ENCODE measurements around the gene NOXA1. TPM values are rescaled to one million over a fixed set of nuclear protein-coding genes. Genes with fewer than 3 reads are reported as not detected.

NOXA1 gene
- total RNA-seq, 2 experiments from 2014 or later, result 0.66 to 0.76 TPM

DNA sequence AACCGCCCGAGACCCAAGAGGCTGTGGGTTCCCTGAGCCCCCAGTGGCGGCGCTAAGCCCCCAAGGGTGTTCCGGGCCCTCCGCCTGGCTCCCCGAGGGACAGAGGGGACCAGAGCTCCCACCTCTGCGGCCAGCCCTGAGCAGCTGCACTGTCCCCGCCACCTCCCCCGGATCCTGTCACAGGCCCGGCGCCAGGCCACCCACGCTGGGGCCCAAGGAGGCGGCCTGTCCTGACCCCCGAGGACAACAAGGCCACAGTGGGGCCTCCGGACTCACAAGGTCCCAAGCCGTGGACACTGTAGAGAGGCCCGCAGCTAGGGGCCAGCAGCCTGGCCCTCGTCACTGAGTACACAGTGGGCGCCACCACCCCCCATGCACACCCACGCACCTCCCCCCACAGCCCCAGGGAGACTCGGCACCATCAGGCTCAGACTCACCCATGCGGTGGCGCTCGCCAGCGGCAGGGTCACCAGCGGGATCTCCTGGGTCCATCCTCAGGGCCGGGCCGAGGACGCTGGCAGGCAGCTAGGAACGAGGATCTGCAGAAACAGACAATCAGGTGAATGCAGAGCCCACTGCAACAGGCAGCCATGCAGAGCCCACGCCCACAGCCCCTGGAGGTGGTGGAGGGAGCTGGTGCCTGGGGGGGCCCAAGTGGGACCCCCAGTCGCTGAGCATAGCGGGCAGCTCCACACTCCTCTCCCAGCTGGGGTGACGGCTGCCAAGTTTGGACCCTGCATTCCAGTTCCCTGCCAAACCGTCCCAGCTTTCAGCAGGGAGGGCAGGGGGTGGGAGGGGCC lies 28.1 kb upstream of the NOXA1 start:
- H3K4me1 Mint-ChIP-seq, result peaks cover 16% of the 10 kb centered on the region
- H3K27me3 Mint-ChIP-seq, result no peaks in the 10 kb centered on the region
- no peak overlapping the region for H3K4me3 Mint-ChIP-seq
- DNase-seq, result no peak
- peaks cover under 1% of the 10 kb centered on the region for H3K36me3 Mint-ChIP-seq
- H3K27ac Mint-ChIP-seq, result no peak overlapping the region
- H3K9me3 Mint-ChIP-seq, result no peaks in the 10 kb centered on the region

GRCh38 chr9:137395666-137396010 lies 27.6 kb upstream of the NOXA1 start:
- Mint-ChIP-seq H3K4me3 (no peak overlapping the region), H3K27ac (no peak overlapping the region), H3K36me3 (peaks cover 3% of the 10 kb centered on the region), H3K4me1 (peaks cover 16% of the 10 kb centered on the region), H3K27me3 (no peaks in the 10 kb centered on the region), H3K9me3 (no peaks in the 10 kb centered on the region)
- DNase-seq, result no peak

GRCh38 chr9:137396227-137396626 lies 27.0 kb upstream of the NOXA1 start:
- Mint-ChIP-seq H3K4me1 (peaks cover 16% of the 10 kb centered on the region), H3K4me3 (no peak overlapping the region), H3K9me3 (no peaks in the 10 kb centered on the region), H3K36me3 (peaks cover 3% of the 10 kb centered on the region), H3K27me3 (no peaks in the 10 kb centered on the region), H3K27ac (no peak overlapping the region)
- no peak for DNase-seq

GRCh38 chr9:137396634-137397367 lies 26.4 kb upstream of the NOXA1 start:
- DNase-seq, result no peak
- peak overlapping the region; percentile 74 for H3K27ac Mint-ChIP-seq
- H3K9me3 Mint-ChIP-seq, result no peaks in the 10 kb centered on the region
- H3K27me3 Mint-ChIP-seq, result no peaks in the 10 kb centered on the region
- H3K36me3 Mint-ChIP-seq, result peaks cover 3% of the 10 kb centered on the region
- no peak overlapping the region for H3K4me3 Mint-ChIP-seq
- peaks cover 16% of the 10 kb centered on the region for H3K4me1 Mint-ChIP-seq

DNA sequence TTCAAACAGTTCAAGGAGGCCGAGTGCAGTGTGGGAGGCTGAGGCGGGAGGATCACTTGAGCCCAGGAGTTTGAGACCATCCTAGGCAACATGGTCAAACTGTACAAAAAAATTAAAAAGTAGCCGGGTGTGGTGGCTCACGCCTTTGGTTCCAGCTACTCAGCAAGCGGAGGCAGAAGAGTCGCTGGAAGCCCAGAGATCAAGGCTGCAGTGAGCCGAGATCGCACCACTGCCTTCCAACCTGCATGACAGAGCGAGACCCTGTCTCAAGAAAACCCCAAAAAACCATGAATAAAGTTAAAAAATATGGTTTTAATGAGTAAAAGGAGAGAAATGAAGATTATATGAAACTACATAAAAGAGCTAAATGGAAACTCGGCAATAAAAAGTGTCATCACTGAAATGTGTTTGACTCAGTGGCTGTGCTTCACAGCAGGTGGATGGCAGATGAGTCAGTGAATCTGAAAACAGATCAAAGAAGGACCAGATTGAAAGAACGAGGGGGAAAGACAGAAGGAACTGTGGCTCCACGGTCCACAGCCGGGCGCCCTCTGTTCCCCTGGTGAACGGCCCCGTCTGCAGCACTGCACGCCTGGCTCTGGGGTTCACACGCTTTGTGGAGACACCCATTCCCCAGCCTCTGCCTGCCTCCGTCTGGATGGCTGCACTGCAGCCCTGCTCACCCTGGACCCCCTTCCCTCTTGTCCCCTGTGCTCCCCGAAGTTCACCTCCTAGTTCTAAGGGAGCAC lies 25.3 kb upstream of the NOXA1 start:
- no peaks in the 10 kb centered on the region for H3K27me3 Mint-ChIP-seq
- H3K4me3 Mint-ChIP-seq, result no peak overlapping the region
- peak; percentile 49 for DNase-seq
- peak overlapping the region; percentile 74 for H3K27ac Mint-ChIP-seq
- peaks cover 16% of the 10 kb centered on the region for H3K4me1 Mint-ChIP-seq
- H3K36me3 Mint-ChIP-seq, result peaks cover 9% of the 10 kb centered on the region
- no peaks in the 10 kb centered on the region for H3K9me3 Mint-ChIP-seq

- peaks cover 9% of the 10 kb centered on the region for H3K36me3 Mint-ChIP-seq
- peaks cover 16% of the 10 kb centered on the region for H3K4me1 Mint-ChIP-seq
- no peaks in the 10 kb centered on the region for H3K9me3 Mint-ChIP-seq
- no peaks in the 10 kb centered on the region for H3K27me3 Mint-ChIP-seq
- H3K4me3 Mint-ChIP-seq, result no peak overlapping the region
- H3K27ac Mint-ChIP-seq, result no peak overlapping the region
- DNase-seq, result no peak
Measured at GRCh38 chr9:137398561-137399468, 24.4 kb upstream of the NOXA1 start.

DNA sequence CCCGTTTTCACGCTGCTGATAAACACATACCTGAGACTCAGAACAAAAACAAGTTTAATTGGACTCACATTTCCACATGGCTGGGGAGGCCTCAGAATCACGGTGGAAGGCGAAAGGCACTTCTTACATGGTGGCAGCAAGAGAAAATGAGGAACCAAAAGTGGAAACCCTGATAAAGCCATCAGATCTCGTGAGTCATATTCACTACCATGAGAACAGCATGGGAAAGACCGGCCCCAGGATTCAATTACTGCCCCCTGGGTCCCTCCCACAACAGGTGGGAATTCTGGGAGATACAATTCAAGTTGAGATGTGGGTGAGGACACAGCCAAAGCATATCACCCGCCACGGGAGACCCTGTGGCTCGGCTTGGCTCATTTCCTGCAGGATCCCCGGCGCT lies 20.4 kb upstream of the NOXA1 start:
- peaks cover 9% of the 10 kb centered on the region for H3K36me3 Mint-ChIP-seq
- no peaks in the 10 kb centered on the region for H3K9me3 Mint-ChIP-seq
- DNase-seq, result no peak

DNA sequence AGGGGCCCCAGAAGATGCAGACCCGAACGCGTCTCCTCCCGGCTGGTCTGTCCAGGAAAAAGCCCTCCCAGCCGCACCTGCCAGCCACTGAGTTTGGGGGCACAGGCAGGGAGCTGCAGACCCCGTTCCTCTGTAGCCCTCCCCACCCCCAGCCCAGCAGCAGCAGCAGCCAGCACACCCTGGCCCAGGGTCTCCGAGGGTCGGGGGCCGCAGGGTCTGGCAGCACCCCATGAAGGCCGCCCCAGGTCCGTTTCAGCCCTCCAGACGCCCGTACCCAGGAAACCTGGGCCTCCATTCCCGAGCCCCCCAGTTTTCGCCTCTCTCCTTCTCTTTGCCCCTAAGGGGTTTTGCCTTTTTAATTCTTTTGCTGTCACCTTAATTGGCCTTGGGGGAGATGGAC lies 19.9 kb upstream of the NOXA1 start:
- Mint-ChIP-seq H3K4me3 (no peak overlapping the region), H3K4me1 (peaks cover 3% of the 10 kb centered on the region), H3K27me3 (peaks cover 6% of the 10 kb centered on the region), H3K27ac (no peak overlapping the region), H3K36me3 (peaks cover 9% of the 10 kb centered on the region), H3K9me3 (no peaks in the 10 kb centered on the region)
- no peak for DNase-seq

More for the DNA sequence above, 20.4 kb upstream of the NOXA1 start:
- peaks cover 8% of the 10 kb centered on the region for H3K4me1 Mint-ChIP-seq
- H3K27me3 Mint-ChIP-seq, result peaks cover 6% of the 10 kb centered on the region
- H3K4me3 Mint-ChIP-seq, result no peak overlapping the region
- H3K27ac Mint-ChIP-seq, result no peak overlapping the region

DNA sequence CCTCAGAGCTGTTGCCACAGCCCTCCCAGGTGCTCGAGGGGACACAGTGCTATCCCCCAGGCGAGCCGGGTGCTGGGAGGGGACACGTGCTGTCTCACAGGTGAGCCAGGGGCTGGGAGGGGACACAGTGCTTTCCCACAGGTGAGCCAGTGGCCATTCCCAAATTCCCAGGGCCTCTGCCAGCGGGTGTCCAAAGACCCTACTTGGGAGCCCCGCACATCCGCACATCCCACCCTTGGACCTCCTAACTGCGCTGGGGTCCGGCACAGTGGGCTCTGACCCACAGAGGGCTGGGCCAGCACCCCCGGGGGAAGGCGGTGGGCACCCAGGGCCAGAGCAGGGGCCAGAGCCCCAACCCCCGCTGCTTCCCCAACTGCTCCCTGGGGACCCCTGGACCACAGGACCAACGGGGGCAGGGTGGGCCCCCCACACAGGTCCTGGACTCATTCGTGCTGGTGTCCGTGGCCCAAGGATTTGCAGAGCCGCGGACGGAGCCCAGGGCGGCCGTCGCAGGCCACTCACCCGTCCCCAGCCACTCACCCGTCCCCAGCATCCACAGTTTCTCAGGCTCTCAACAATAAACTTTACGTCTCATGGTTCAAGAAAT lies 18.1 kb upstream of the NOXA1 start:
- no peaks in the 10 kb centered on the region for H3K9me3 Mint-ChIP-seq
- peaks cover 8% of the 10 kb centered on the region for H3K36me3 Mint-ChIP-seq
- H3K27me3 Mint-ChIP-seq, result peaks cover 6% of the 10 kb centered on the region
- no peak overlapping the region for H3K27ac Mint-ChIP-seq
- H3K4me1 Mint-ChIP-seq, result no peaks in the 10 kb centered on the region
- no peak for DNase-seq
- H3K4me3 Mint-ChIP-seq, result no peak overlapping the region

GRCh38 chr9:137405677-137406081 lies 17.5 kb upstream of the NOXA1 start:
- H3K4me1 Mint-ChIP-seq, result no peaks in the 10 kb centered on the region
- no peak for DNase-seq
- H3K36me3 Mint-ChIP-seq, result peaks cover 6% of the 10 kb centered on the region
- no peaks in the 10 kb centered on the region for H3K9me3 Mint-ChIP-seq
- H3K27me3 Mint-ChIP-seq, result peaks cover 6% of the 10 kb centered on the region
- H3K4me3 Mint-ChIP-seq, result no peak overlapping the region
- H3K27ac Mint-ChIP-seq, result no peak overlapping the region

DNA sequence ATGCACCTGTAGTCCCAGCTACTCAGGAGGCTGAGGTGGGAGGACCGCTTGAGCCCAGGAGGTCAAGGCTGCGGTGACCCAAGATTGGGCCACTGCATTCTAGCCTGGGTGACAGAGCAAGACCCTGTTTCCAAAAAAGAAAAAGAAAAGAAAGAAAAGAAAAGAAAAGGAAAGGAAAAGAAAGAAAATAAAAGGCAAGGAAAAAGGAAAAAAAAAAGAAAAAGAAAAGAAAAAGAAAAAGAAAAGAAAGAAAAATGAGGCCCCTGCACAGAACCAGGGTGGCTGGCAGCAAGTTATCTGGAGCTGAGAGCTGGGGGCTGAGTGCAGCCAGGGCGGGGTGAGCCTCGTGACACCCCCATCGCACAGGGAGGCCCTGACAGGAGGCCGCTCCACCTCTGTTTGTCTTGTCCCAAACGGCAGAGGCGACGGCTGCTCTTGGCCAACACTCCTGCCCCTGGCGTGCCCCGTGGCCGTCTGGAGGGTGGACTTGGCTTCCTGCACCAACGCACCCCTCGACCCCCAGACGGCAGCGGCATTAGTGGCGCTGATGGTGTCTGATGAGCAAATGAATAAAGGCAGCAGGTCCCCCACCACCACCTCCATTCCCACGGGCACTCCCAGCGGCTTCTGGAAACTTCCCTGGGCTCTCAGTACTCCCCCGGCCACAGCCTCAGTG lies 17.0 kb upstream of the NOXA1 start:
- Mint-ChIP-seq H3K4me1 (no peaks in the 10 kb centered on the region), H3K27ac (no peak overlapping the region), H3K9me3 (no peaks in the 10 kb centered on the region)

GRCh38 chr9:137406876-137407589 lies 16.2 kb upstream of the NOXA1 start:
- no peaks in the 10 kb centered on the region for H3K9me3 Mint-ChIP-seq
- H3K27ac Mint-ChIP-seq, result no peak overlapping the region
- no peaks in the 10 kb centered on the region for H3K4me1 Mint-ChIP-seq
- H3K4me3 Mint-ChIP-seq, result no peak overlapping the region
- peaks cover 6% of the 10 kb centered on the region for H3K27me3 Mint-ChIP-seq
- H3K36me3 Mint-ChIP-seq, result peaks cover 6% of the 10 kb centered on the region
- peak; percentile 78 for DNase-seq

More for the DNA sequence above, 17.0 kb upstream of the NOXA1 start:
- H3K4me3 Mint-ChIP-seq, result no peak overlapping the region
- peaks cover 6% of the 10 kb centered on the region for H3K27me3 Mint-ChIP-seq
- peaks cover 6% of the 10 kb centered on the region for H3K36me3 Mint-ChIP-seq
- no peak for DNase-seq

DNA sequence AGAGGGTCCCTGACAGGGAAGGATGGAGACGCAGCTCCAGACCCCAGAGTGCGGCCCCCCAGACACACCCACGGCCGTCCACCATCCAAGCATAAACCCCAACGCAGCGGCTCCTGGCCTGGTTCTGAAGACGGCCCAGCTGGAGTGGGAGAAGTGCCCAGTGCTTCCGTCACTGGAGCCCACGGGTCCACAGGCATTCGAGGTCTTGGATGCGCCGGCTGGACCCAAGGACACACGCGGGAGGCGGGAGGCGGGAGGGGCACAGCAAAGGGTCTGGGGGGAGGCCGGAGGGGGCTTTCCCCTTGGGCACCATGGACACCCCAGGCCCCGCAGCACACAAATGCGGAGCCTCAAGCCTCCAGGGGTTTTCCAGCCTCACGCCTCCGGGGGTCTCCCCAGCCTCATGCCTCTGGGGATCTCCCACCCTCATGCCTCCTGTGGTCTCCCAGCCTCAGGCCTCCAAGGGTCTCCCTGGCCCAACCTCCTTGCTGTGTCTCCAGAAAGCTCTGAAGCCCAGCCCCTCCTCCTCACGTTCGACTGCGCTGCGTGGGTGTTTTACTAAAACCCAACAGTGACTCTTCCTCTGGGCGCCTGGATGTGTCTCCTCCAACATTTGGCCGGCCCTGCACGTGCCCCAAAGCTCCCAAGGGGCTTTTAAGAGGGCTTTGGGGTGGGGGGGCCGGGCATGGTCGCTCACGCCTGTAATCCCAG lies 15.4 kb upstream of the NOXA1 start:
- no peak for DNase-seq
- no peak overlapping the region for H3K4me3 Mint-ChIP-seq
- H3K27ac Mint-ChIP-seq, result no peak overlapping the region
- H3K9me3 Mint-ChIP-seq, result no peaks in the 10 kb centered on the region
- no peaks in the 10 kb centered on the region for H3K4me1 Mint-ChIP-seq
- H3K36me3 Mint-ChIP-seq, result no peaks in the 10 kb centered on the region
- H3K27me3 Mint-ChIP-seq, result peaks cover 6% of the 10 kb centered on the region

Data from activated naive CD8-positive, alpha-beta T cell treated with anti-CD3 and anti-CD28 coated beads for 36 hours (primary cell).